A549 (cell line): ENCODE data around the gene FRZB. TPM values are rescaled to one million over a fixed set of nuclear protein-coding genes. Genes with fewer than 3 reads are reported as not detected.

Experiments used
- ATAC-seq, 2 experiments: fragments of 200-7000 bp in 1 of 2; fragments of >200 bp in 1 of 2; cut with Nextera tagmentation in 1 of 2; cut with Tn5 transposase in 1 of 2; 3 replicates each; pipeline versions ENCODE4 v1.8.0 to v1.9.1; 2018 to 2020; ENCODE audit warnings: mild to moderate bottlenecking in 1 of 2, moderate library complexity in 1 of 2
- CTCF ChIA-PET: fragments of 300-600 bp; sonication (Branson Sonifier 250); formaldehyde crosslinking; extraction: SDS; loops from one replicate; lab custom pipeline; 2021; ENCODE audit warnings: antibody characterized with exemption, inconsistent platforms; lab: Yijun Ruan, JAX
- POLR2A ChIA-PET: fragments of 350-600 bp; formaldehyde crosslinking; extraction: SDS; loops from one replicate; lab custom pipeline; 2021; ENCODE audit warnings: antibody characterized with exemption, inconsistent platforms; lab: Yijun Ruan, JAX
- DNase-seq, 2 experiments: peaks; one replicate each; pipeline versions ENCODE4 v3.0.0 to v3.0.0-alpha.2; 2011 to 2016; ENCODE audit warnings: low read depth in 1 of 2, low spot score in 1 of 2
- FAIRE-seq: peaks from 2 replicates; lab custom pipeline; 2011; peaks lifted over from hg19 to GRCh38; lab: Jason Lieb, UNC
- H3K27ac ChIP-seq, 2 experiments: fragments of >200 bp; sonication (Bioruptor Twin); formaldehyde crosslinking; 3 replicates each; pipeline ENCODE4 v1.5.1; 2016 to 2017
- H3K4me1 ChIP-seq: fragments of >200 bp; sonication (Bioruptor Twin); formaldehyde crosslinking; 3 replicates; pipeline ENCODE4 v1.6.1; 2016
- H3K4me2 ChIP-seq: fragments of >200 bp; sonication (Bioruptor Twin); formaldehyde crosslinking; 3 replicates; pipeline ENCODE4 v1.6.1; 2016
- H3K4me3 ChIP-seq: fragments of >200 bp; sonication (Bioruptor Twin); formaldehyde crosslinking; 3 replicates; pipeline ENCODE4 v1.5.1; 2016
- H3K9me3 ChIP-seq: fragments of >200 bp; sonication (Bioruptor Twin); formaldehyde crosslinking; 3 replicates; pipeline ENCODE4 v1.6.1; 2016
- BHLHE40 ChIP-seq: IDR thresholded peaks from 2 replicates; pipeline ENCODE4 v1.6.1; 2012; ENCODE audit warnings: low read depth, low read length, inconsistent platforms
- CBX2 ChIP-seq: fragments of 200-600 bp; sonication (generic); IDR thresholded peaks from 2 replicates; pipeline ENCODE4 v1.6.1; 2016; ENCODE audit warnings: low read depth, mild to moderate bottlenecking, borderline replicate concordance
- CTCF ChIP-seq: fragments of >200 bp; sonication (Bioruptor Twin); formaldehyde crosslinking; IDR thresholded peaks from 3 replicates; pipeline ENCODE4 v1.5.1; 2016
- EHF ChIP-seq: fragments of 250-450 bp; sonication (Bioruptor Pico); IDR thresholded peaks from 2 replicates; pipeline ENCODE4 v1.5.0; 2020; ENCODE audit warnings: mild to moderate bottlenecking
- FOSL2 ChIP-seq, 2 experiments: fragments of 450-650 bp in 1 of 2; fragments of >200 bp in 1 of 2; sonication (Bioruptor Twin) in 1 of 2; formaldehyde crosslinking; IDR thresholded peaks; 2 replicates each; pipeline versions ENCODE4 v1.5.0 to v1.6.1; 2016 to 2020; ENCODE audit warnings: mild to moderate bottlenecking in 1 of 2, moderate library complexity in 1 of 2
- FOXS1 ChIP-seq: fragments of 250-450 bp; sonication (Bioruptor Pico); IDR thresholded peaks from 2 replicates; pipeline ENCODE4 v1.5.0; 2020; ENCODE audit warnings: mild to moderate bottlenecking, moderate library complexity
- HEYL ChIP-seq: fragments of 250-450 bp; sonication (Bioruptor Pico); IDR thresholded peaks from 2 replicates; pipeline ENCODE4 v1.8.0; 2021; ENCODE audit warnings: mild to moderate bottlenecking, moderate library complexity
- HMGXB4 ChIP-seq: fragments of 250-450 bp; sonication (Bioruptor Pico); IDR thresholded peaks from 2 replicates; pipeline ENCODE4 v1.5.0; 2021; ENCODE audit warnings: mild to moderate bottlenecking, moderate library complexity, borderline replicate concordance
- HOXB5 ChIP-seq: fragments of 250-450 bp; sonication (Bioruptor Pico); IDR thresholded peaks from 2 replicates; pipeline ENCODE4 v1.5.0; 2020; ENCODE audit warnings: mild to moderate bottlenecking, moderate library complexity
- JUNB ChIP-seq: fragments of >200 bp; sonication (Bioruptor Twin); formaldehyde crosslinking; IDR thresholded peaks from 2 replicates; pipeline ENCODE4 v1.6.1; 2016
- KDM5A ChIP-seq: fragments of 200-600 bp; sonication (generic); IDR thresholded peaks from 2 replicates; pipeline ENCODE4 v1.6.1; 2016; ENCODE audit warnings: antibody characterized with exemption, mild to moderate bottlenecking
- MAX ChIP-seq: IDR thresholded peaks from 2 replicates; pipeline ENCODE4 v1.6.1; 2012
- NFE2L2 ChIP-seq: fragments of 150-350 bp; conservative IDR thresholded peaks from 2 replicates; pipeline ENCODE4 v1.6.1; 2014; ENCODE audit warnings: low read length
- PHF8 ChIP-seq: fragments of 200-600 bp; sonication (generic); IDR thresholded peaks from 2 replicates; pipeline ENCODE4 v1.6.1; 2016; ENCODE audit warnings: low read depth, mild to moderate bottlenecking, antibody characterized with exemption, moderate library complexity, borderline replicate concordance
- RAD21 ChIP-seq, 2 experiments: fragments of >200 bp in 1 of 2; sonication (Bioruptor Twin) in 1 of 2; formaldehyde crosslinking in 1 of 2; IDR thresholded peaks in 1 of 2; conservative IDR thresholded peaks in 1 of 2; 2 replicates in 1 of 2; 3 replicates in 1 of 2; pipeline ENCODE4 v1.6.1; 2012 to 2018; ENCODE audit warnings: inconsistent platforms in 1 of 2
- RCOR1 ChIP-seq: fragments of 150-350 bp; IDR thresholded peaks from 2 replicates; pipeline ENCODE4 v1.6.1; 2014; ENCODE audit warnings: antibody characterized with exemption, low read length, low read depth
- RNF2 ChIP-seq: fragments of 200-600 bp; sonication (generic); IDR thresholded peaks from 2 replicates; pipeline ENCODE4 v1.6.1; 2016; ENCODE audit warnings: low read depth, mild to moderate bottlenecking, antibody characterized with exemption, moderate library complexity, borderline replicate concordance
- TFCP2L1 ChIP-seq: fragments of 250-450 bp; sonication (Bioruptor Pico); IDR thresholded peaks from 2 replicates; pipeline ENCODE4 v1.5.0; 2021; ENCODE audit warnings: mild to moderate bottlenecking
- ZSCAN20 ChIP-seq: fragments of 250-450 bp; sonication (Bioruptor Pico); IDR thresholded peaks from 2 replicates; pipeline ENCODE4 v1.8.0; 2022; ENCODE audit warnings: mild to moderate bottlenecking, moderate library complexity
- WGBS: methylation state at CpG from one replicate; pipeline ENCODE4 v1.1.6; 2017; ENCODE audit errors: missing lambda C conversion rate; 5-methylcytosine and 5-hydroxymethylcytosine counted together
- polyA plus RNA-seq, 4 experiments: library from polyadenylated mRNA; depleted of rRNA in 3 of 4; stranded (reverse); fragments of >200 nt; fragmentation: RNase III in 1 of 4; extraction: RNeasy Plus Mini Kit Qiagen cat#74134 plus additional on column Dnase treatment in 1 of 4; gene quantifications; 2 replicates in 3 of 4; 3 replicates in 1 of 4; pipeline ENCODE4 v1.2.3, GENCODE V29; 2011 to 2017

Gene FRZB
- polyA plus RNA-seq, 2 of the 4 experiments (the other 2 are of a cell fraction) = 0.03 to 0.06 TPM

- no peak for ATAC-seq
- H3K4me1 ChIP-seq = no peaks in the 10 kb centered on the region
- CTCF ChIA-PET = no interaction called here
- no peak for FAIRE-seq
- no peak for DNase-seq
- no peak for TF ChIP-seq MAX
- no peak for TF ChIP-seq NFE2L2
- TF ChIP-seq HEYL = no peak
- no peak for TF ChIP-seq PHF8
- no peak for TF ChIP-seq HMGXB4
- no peak for TF ChIP-seq FOSL2 (IDR thresholded peaks at IDR 0.05)
- TF ChIP-seq FOSL2 (CRISPR knock-in tag; IDR thresholded peaks at IDR 0.05) = no peak
- TF ChIP-seq RNF2 = no peak
- no peak for TF ChIP-seq CTCF
- TF ChIP-seq CBX2 = no peak
- no peak for TF ChIP-seq FOXS1 (CRISPR knock-in tag)
- H3K4me2 ChIP-seq = no peak overlapping the region
- H3K27ac ChIP-seq = no peak overlapping the region
- POLR2A ChIA-PET = no interaction called here
- H3K9me3 ChIP-seq = no peaks in the 10 kb centered on the region
- no peak overlapping the region for H3K4me3 ChIP-seq
- WGBS = 85% methylated on average over 2 of the region's 2 CpGs
Observed at GRCh38 chr2:182822733-182823132, 43.7 kb downstream of the FRZB start.

- no peak for TF ChIP-seq BHLHE40
- no peak for TF ChIP-seq RAD21 (conservative IDR thresholded peaks at IDR 0.05 in 1 of 2, IDR thresholded peaks at IDR 0.05 in 1 of 2)
- no peak for TF ChIP-seq RCOR1
- no peak for TF ChIP-seq TFCP2L1 (CRISPR knock-in tag)
- TF ChIP-seq JUNB = no peak
- TF ChIP-seq KDM5A = no peak
- no peak for TF ChIP-seq EHF
- no peak for TF ChIP-seq HOXB5
- no peak for TF ChIP-seq FOXS1 (CRISPR knock-in tag)
- TF ChIP-seq ZSCAN20 (CRISPR knock-in tag) = no peak
- TF ChIP-seq NFE2L2 = no peak
- CTCF ChIA-PET = no interaction called here
- H3K9me3 ChIP-seq = no peaks in the 10 kb centered on the region
- no peak overlapping the region for H3K4me2 ChIP-seq
- DNase-seq = no peak
- POLR2A ChIA-PET = no interaction called here
- no peak overlapping the region for H3K27ac ChIP-seq
- no peak for ATAC-seq
- no peaks in the 10 kb centered on the region for H3K4me1 ChIP-seq
- WGBS = 43% methylated on average over 2 of the region's 2 CpGs
- FAIRE-seq = no peak
- H3K4me3 ChIP-seq = no peak overlapping the region
Observed at GRCh38 chr2:182821182-182821581, 45.3 kb downstream of the FRZB start.

GRCh38 chr2:182819412-182819811 lies 47.0 kb downstream of the FRZB start:
- ATAC-seq = no peak
- FAIRE-seq = no peak
- no peak for DNase-seq
- no peak overlapping the region for H3K4me3 ChIP-seq
- ChIA-PET POLR2A (no interaction called here), CTCF (interaction anchor here (0.8 to 1.0 kb wide), 3 partner anchors 24 to 57 kb away, joined by 3 to 5 read pairs (median 3); no protein-coding TSS in a partner anchor)
- H3K27ac ChIP-seq = no peak overlapping the region
- no peaks in the 10 kb centered on the region for H3K4me1 ChIP-seq
- H3K4me2 ChIP-seq = no peak overlapping the region
- no peaks in the 10 kb centered on the region for H3K9me3 ChIP-seq
- WGBS = 77% methylated on average over 4 of the region's 4 CpGs
- TF ChIP-seq CBX2 = no peak
- TF ChIP-seq HOXB5 = no peak
